Measurements from ENCODE around the gene PCBP3. TPM values are rescaled to one million over a fixed set of nuclear protein-coding genes. Genes with fewer than 3 reads are reported as not detected.

The PCBP3 gene
- total and polyA plus RNA-seq, 2 donors (not counting 3 experiments of a cell fraction or from before 2014, with no cell fraction given), result 0.06 to 1.1 TPM

- Histone ChIP-seq H3K27me3 (ENCODE audit: control insufficient read depth in 2 of 2, insufficient read depth in 2 of 2, low read length in 2 of 2) (no peaks in the 10 kb centered on the region), H4K20me1 (replicated peaks; ENCODE audit: control insufficient read depth, extremely low read depth, insufficient read depth, low read length) (no peaks in the 10 kb centered on the region), H2AFZ (ENCODE audit: low read depth, low read length) (no peak overlapping the region), H3K4me1 (ENCODE audit: control insufficient read depth, extremely low read depth, insufficient read depth, low read length) (no peaks in the 10 kb centered on the region), H3K9ac (replicated peaks; ENCODE audit: extremely low read depth, insufficient read depth, low read length) (no peak overlapping the region), H3K4me2 (ENCODE audit: insufficient read depth, low read length) (no peak overlapping the region), H3K9me3 (replicated peaks; ENCODE audit: control insufficient read depth, insufficient read depth, low read length) (no peaks in the 10 kb centered on the region), H3K79me2 (ENCODE audit: control insufficient read depth, insufficient read depth, low read length) (no peaks in the 10 kb centered on the region), H3K36me3 (ENCODE audit: control insufficient read depth in 2 of 2, extremely low read depth in 1 of 2, insufficient read depth in 2 of 2, low read length in 2 of 2) (no peaks in the 10 kb centered on the region), H3K4me3 (replicated peaks in 1 of 3; ENCODE audit: insufficient read depth in 1 of 3, low read depth in 1 of 3, low read length in 3 of 3) (no peak overlapping the region), H3K27ac (ENCODE audit: insufficient read depth, low read depth, low read length) (no peak overlapping the region), H3K9me1 (replicated peaks; ENCODE audit: control insufficient read depth, extremely low read depth, insufficient read depth, low read length) (no peaks in the 10 kb centered on the region)
- DNase-seq (ENCODE audit: low read depth, low spot score) (no peak), FAIRE-seq (no peak)
- TF ChIP-seq FOS (IDR thresholded peaks at IDR 0.05; ENCODE audit: borderline replicate concordance, insufficient read depth, low read length), result no peak
- TF ChIP-seq GATA2 (IDR thresholded peaks at IDR 0.05; ENCODE audit: insufficient read depth, insufficient read length, low read depth, low read length), result no peak
- no peak for TF ChIP-seq CTCF (IDR thresholded peaks at IDR 0.05; ENCODE audit: extremely low read depth in 1 of 2, insufficient read depth in 1 of 2, low read depth in 1 of 2, low read length in 2 of 2)
- no peak for TF ChIP-seq POLR2A (IDR thresholded peaks at IDR 0.05; ENCODE audit: low read depth, low read length)
- TF ChIP-seq MYC (IDR thresholded peaks at IDR 0.05; ENCODE audit: low read depth, low read length), result no peak
- TF ChIP-seq, protein P1, sequence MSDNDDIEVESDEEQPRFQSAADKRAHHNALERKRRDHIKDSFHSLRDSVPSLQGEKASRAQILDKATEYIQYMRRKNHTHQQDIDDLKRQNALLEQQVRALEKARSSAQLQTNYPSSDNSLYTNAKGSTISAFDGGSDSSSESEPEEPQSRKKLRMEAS (IDR thresholded peaks at IDR 0.05; ENCODE audit: insufficient read depth, insufficient read length), result no peak
- no peak for TF ChIP-seq EZH2 (IDR thresholded peaks at IDR 0.05; ENCODE audit: borderline replicate concordance, low read depth, low read length, severe bottlenecking)
- TF ChIP-seq POLR2AphosphoS5 (IDR thresholded peaks at IDR 0.05; ENCODE audit: insufficient read depth, low read depth, low read length), result no peak
- TF ChIP-seq JUN (IDR thresholded peaks at IDR 0.05; ENCODE audit: borderline replicate concordance, insufficient read depth, insufficient read length, low read depth), result no peak
- intact Hi-C loops (cut with micrococcal nuclease), result no loop called here
- ChIA-PET POLR2A (no interaction called here), CTCF (no interaction called here)
- BruUV-seq (replicated peaks), result no TSS peak
- dilution Hi-C loops (cut with MboI; ENCODE audit: extremely low pct_ligation_motif_present, low sequenced_read_pairs), result no loop called here
Measured at GRCh38 chr21:45905196-45905595, 261.7 kb downstream of the PCBP3 start.

Data from endothelial cell of umbilical vein (primary cell).